ENCODE data around the gene CLEC10A. TPM values are rescaled to one million over a fixed set of nuclear protein-coding genes. Genes with fewer than 3 reads are reported as not detected.

CLEC10A gene
- total and polyA plus RNA-seq, 2 donors (not counting 3 experiments of a cell fraction or from before 2014, with no cell fraction given) = 0.14 TPM; not detected in 1

DNA sequence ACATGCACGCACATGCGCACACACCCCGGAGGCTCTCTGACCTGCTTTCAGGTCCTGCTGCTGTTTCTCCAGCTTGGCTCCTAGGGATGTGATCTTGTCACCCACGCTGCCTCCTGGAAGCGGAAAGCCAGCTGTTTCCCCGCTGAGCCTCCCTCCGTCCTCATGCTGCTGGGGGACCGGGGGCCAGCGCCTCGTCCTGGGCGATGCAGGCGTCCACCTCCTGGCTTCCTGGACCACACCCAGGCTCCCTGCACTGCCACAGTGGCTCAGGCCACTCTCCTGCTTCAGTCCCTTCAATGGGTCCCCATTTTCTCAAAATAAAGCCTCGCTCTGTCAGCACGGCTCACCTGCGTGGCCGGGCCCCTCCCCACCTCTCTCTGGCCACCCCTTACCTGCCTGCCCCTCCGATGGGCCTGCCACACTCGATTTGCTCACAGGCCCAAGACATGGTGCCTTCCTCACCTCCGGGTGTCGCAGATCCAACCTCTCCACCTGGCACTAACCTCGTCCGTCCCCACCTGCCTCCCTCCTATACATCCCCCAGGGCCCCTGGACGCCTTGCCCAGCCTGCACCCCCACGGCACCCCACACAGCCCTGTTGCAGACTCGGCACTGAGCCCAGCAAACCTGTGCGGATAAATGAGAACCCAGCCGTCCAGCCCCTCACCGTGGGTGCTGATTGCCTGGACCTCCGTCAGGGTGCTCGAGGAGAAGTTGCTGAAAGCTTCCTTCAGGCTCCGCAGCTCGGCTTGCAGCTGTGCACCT, 27.9 kb upstream of the CLEC10A start:
- Histone ChIP-seq H3K9me3 (replicated peaks; ENCODE audit: control insufficient read depth, insufficient read depth, low read length) (no peaks in the 10 kb centered on the region), H3K27me3 (ENCODE audit: control insufficient read depth in 2 of 2, insufficient read depth in 2 of 2, low read length in 2 of 2) (peaks cover 0 to 4% of the 10 kb centered on the region in 2 experiments), H3K9ac (replicated peaks; ENCODE audit: extremely low read depth, insufficient read depth, low read length) (no peak overlapping the region), H3K4me3 (replicated peaks in 1 of 3; ENCODE audit: insufficient read depth in 1 of 3, low read depth in 1 of 3, low read length in 3 of 3) (no peak overlapping the region), H2AFZ (ENCODE audit: low read depth, low read length) (no peak overlapping the region), H3K4me2 (ENCODE audit: insufficient read depth, low read length) (no peak overlapping the region), H3K4me1 (ENCODE audit: control insufficient read depth, extremely low read depth, insufficient read depth, low read length) (no peaks in the 10 kb centered on the region), H3K79me2 (ENCODE audit: control insufficient read depth, insufficient read depth, low read length) (no peaks in the 10 kb centered on the region), H3K36me3 (ENCODE audit: control insufficient read depth in 2 of 2, extremely low read depth in 1 of 2, insufficient read depth in 2 of 2, low read length in 2 of 2) (no peaks in the 10 kb centered on the region), H3K9me1 (replicated peaks; ENCODE audit: control insufficient read depth, extremely low read depth, insufficient read depth, low read length) (no peaks in the 10 kb centered on the region), H3K27ac (ENCODE audit: insufficient read depth, low read depth, low read length) (no peak overlapping the region), H4K20me1 (replicated peaks; ENCODE audit: control insufficient read depth, extremely low read depth, insufficient read depth, low read length) (no peaks in the 10 kb centered on the region)
- no TSS peak for BruUV-seq (replicated peaks)
- TF ChIP-seq MYC (IDR thresholded peaks at IDR 0.05; ENCODE audit: low read depth, low read length) = no peak
- ChIA-PET CTCF (no interaction called here), POLR2A (interaction anchor here (0.6 kb wide), 1 partner anchor 52 kb away, joined by 3 read pairs; no protein-coding TSS in a partner anchor)
- DNase-seq (ENCODE audit: low read depth, low spot score) (no peak), FAIRE-seq (no peak)
- dilution Hi-C loops (cut with MboI; ENCODE audit: extremely low pct_ligation_motif_present, low sequenced_read_pairs) (no loop called here), intact Hi-C loops (cut with micrococcal nuclease) (no loop called here)

- POLR2A ChIA-PET = no interaction called here
- Histone ChIP-seq H3K4me3 (replicated peaks in 1 of 3; ENCODE audit: insufficient read depth in 1 of 3, low read depth in 1 of 3, low read length in 3 of 3) (no peak overlapping the region), H3K4me1 (ENCODE audit: control insufficient read depth, extremely low read depth, insufficient read depth, low read length) (no peaks in the 10 kb centered on the region), H3K9ac (replicated peaks; ENCODE audit: extremely low read depth, insufficient read depth, low read length) (no peak overlapping the region), H4K20me1 (replicated peaks; ENCODE audit: control insufficient read depth, extremely low read depth, insufficient read depth, low read length) (no peaks in the 10 kb centered on the region), H3K27ac (ENCODE audit: insufficient read depth, low read depth, low read length) (no peak overlapping the region), H3K36me3 (ENCODE audit: control insufficient read depth in 2 of 2, extremely low read depth in 1 of 2, insufficient read depth in 2 of 2, low read length in 2 of 2) (no peaks in the 10 kb centered on the region), H3K9me3 (replicated peaks; ENCODE audit: control insufficient read depth, insufficient read depth, low read length) (no peaks in the 10 kb centered on the region), H3K27me3 (ENCODE audit: control insufficient read depth in 2 of 2, insufficient read depth in 2 of 2, low read length in 2 of 2) (peaks cover 0 to 7% of the 10 kb centered on the region in 2 experiments), H3K9me1 (replicated peaks; ENCODE audit: control insufficient read depth, extremely low read depth, insufficient read depth, low read length) (no peaks in the 10 kb centered on the region), H2AFZ (ENCODE audit: low read depth, low read length) (no peak overlapping the region), H3K4me2 (ENCODE audit: insufficient read depth, low read length) (no peak overlapping the region), H3K79me2 (ENCODE audit: control insufficient read depth, insufficient read depth, low read length) (no peaks in the 10 kb centered on the region)
- FAIRE-seq (no peak), DNase-seq (ENCODE audit: low read depth, low spot score) (no peak)
- TF ChIP-seq POLR2A (IDR thresholded peaks at IDR 0.05; ENCODE audit: low read depth, low read length) = no peak
- no peak for TF ChIP-seq MYC (IDR thresholded peaks at IDR 0.05; ENCODE audit: low read depth, low read length)
- TF ChIP-seq FOS (IDR thresholded peaks at IDR 0.05; ENCODE audit: borderline replicate concordance, insufficient read depth, low read length) = no peak
- no peak for TF ChIP-seq MAX (IDR thresholded peaks at IDR 0.05; ENCODE audit: insufficient read depth, insufficient read length)
- TF ChIP-seq GATA2 (IDR thresholded peaks at IDR 0.05; ENCODE audit: insufficient read depth, insufficient read length, low read depth, low read length) = no peak
- TF ChIP-seq JUN (IDR thresholded peaks at IDR 0.05; ENCODE audit: borderline replicate concordance, insufficient read depth, insufficient read length, low read depth) = no peak
- no peak for TF ChIP-seq EZH2 (IDR thresholded peaks at IDR 0.05; ENCODE audit: borderline replicate concordance, low read depth, low read length, severe bottlenecking)
- no peak for TF ChIP-seq POLR2AphosphoS5 (IDR thresholded peaks at IDR 0.05; ENCODE audit: insufficient read depth, low read depth, low read length)
- TF ChIP-seq, protein P1, sequence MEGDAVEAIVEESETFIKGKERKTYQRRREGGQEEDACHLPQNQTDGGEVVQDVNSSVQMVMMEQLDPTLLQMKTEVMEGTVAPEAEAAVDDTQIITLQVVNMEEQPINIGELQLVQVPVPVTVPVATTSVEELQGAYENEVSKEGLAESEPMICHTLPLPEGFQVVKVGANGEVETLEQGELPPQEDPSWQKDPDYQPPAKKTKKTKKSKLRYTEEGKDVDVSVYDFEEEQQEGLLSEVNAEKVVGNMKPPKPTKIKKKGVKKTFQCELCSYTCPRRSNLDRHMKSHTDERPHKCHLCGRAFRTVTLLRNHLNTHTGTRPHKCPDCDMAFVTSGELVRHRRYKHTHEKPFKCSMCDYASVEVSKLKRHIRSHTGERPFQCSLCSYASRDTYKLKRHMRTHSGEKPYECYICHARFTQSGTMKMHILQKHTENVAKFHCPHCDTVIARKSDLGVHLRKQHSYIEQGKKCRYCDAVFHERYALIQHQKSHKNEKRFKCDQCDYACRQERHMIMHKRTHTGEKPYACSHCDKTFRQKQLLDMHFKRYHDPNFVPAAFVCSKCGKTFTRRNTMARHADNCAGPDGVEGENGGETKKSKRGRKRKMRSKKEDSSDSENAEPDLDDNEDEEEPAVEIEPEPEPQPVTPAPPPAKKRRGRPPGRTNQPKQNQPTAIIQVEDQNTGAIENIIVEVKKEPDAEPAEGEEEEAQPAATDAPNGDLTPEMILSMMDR (IDR thresholded peaks at IDR 0.05; ENCODE audit: extremely low read depth in 1 of 2, insufficient read depth in 1 of 2, low read depth in 1 of 2, low read length in 2 of 2) = no peak
- CTCF ChIA-PET = no interaction called here
- BruUV-seq (replicated peaks) = no TSS peak
- intact Hi-C loops (cut with micrococcal nuclease) (no loop called here), dilution Hi-C loops (cut with MboI; ENCODE audit: extremely low pct_ligation_motif_present, low sequenced_read_pairs) (no loop called here)
Observed at GRCh38 chr17:7107012-7107754, 27.1 kb upstream of the CLEC10A start.

All from endothelial cell of umbilical vein (primary cell).